OCI-LY7 (cell line): ENCODE data around the gene XAB2. TPM values are rescaled to one million over a fixed set of nuclear protein-coding genes. Genes with fewer than 3 reads are reported as not detected.

ENCODE experiments used
- BruUV-seq: library from RNA; stranded (reverse); fragments of 400-500 nt; replicated peaks from 2 replicates; lab custom pipeline; 2021; lab: Mats Ljungman, UMichigan
- CTCF ChIA-PET: fragments of 300-600 bp; sonication (Branson Sonifier 250); formaldehyde crosslinking; loops from one replicate; lab custom pipeline; 2022; ENCODE audit warnings: antibody characterized with exemption; ENCODE audit not compliant: unreplicated experiment; lab: Charles Lee
- POLR2A ChIA-PET: fragments of 300-600 bp; sonication (Branson Sonifier 250); formaldehyde crosslinking; loops from one replicate; lab custom pipeline; 2022; ENCODE audit warnings: antibody characterized with exemption; lab: Charles Lee
- DNase-seq: peaks from one replicate; pipeline ENCODE4 v3.0.0-alpha.2; 2015; ENCODE audit warnings: low spot score
- H2AFZ ChIP-seq: fragments of 200-600 bp; sonication (generic), shearing (Covaris generic); 2 replicates; pipeline ENCODE4 v1.6.1; 2014; ENCODE audit warnings: mild to moderate bottlenecking, antibody characterized with exemption, low read length, moderate library complexity
- H3K27ac ChIP-seq: fragments of 200-600 bp; sonication (generic); 2 replicates; pipeline ENCODE4 v1.5.1; 2014; ENCODE audit warnings: mixed run types, low read depth, mild to moderate bottlenecking, moderate library complexity, low read length, inconsistent platforms; ENCODE audit not compliant: poor library complexity, severe bottlenecking
- H3K36me3 ChIP-seq: fragments of 200-600 bp; sonication (generic); 2 replicates; pipeline ENCODE4 v1.6.1; 2014; ENCODE audit warnings: mild to moderate bottlenecking, antibody characterized with exemption, low read length, moderate library complexity, mixed read lengths; ENCODE audit not compliant: insufficient read depth
- H3K4me1 ChIP-seq: fragments of 200-600 bp; sonication (generic); 2 replicates; pipeline ENCODE4 v1.5.1; 2014; ENCODE audit warnings: mild to moderate bottlenecking, low read length; ENCODE audit not compliant: insufficient read depth, poor library complexity, severe bottlenecking
- H3K4me2 ChIP-seq: fragments of 200-600 bp; sonication (generic); 2 replicates; pipeline ENCODE4 v1.6.1; 2014; ENCODE audit warnings: mild to moderate bottlenecking, low read length
- H3K4me3 ChIP-seq: fragments of 200-600 bp; sonication (generic); 2 replicates; pipeline ENCODE4 v1.5.1; 2014; ENCODE audit warnings: mild to moderate bottlenecking, low read depth, low read length; ENCODE audit not compliant: poor library complexity, severe bottlenecking
- H3K79me2 ChIP-seq: fragments of 200-600 bp; sonication (generic); 2 replicates; pipeline ENCODE4 v1.6.1; 2016; ENCODE audit warnings: low read depth, mild to moderate bottlenecking, low read length, moderate library complexity, mixed read lengths; ENCODE audit not compliant: insufficient read depth
- H3K9me2 ChIP-seq: fragments of 200-600 bp; sonication (generic); 2 replicates; pipeline ENCODE4 v1.6.1; 2016; ENCODE audit warnings: mild to moderate bottlenecking, low read length, mixed read lengths; ENCODE audit not compliant: insufficient read depth
- H3K9me3 ChIP-seq: fragments of 200-600 bp; sonication (generic); 2 replicates; pipeline ENCODE4 v1.6.1; 2014; ENCODE audit warnings: mild to moderate bottlenecking, mixed run types, low read length, mixed read lengths
- H4K20me1 ChIP-seq: fragments of 200-600 bp; sonication (generic); 2 replicates; pipeline ENCODE4 v1.6.1; 2014; ENCODE audit warnings: mild to moderate bottlenecking, antibody characterized with exemption, low read length, moderate library complexity, mixed read lengths; ENCODE audit not compliant: insufficient read depth
- EZH2phosphoT487 ChIP-seq: fragments of 200-600 bp; sonication (generic); IDR thresholded peaks from 2 replicates; pipeline ENCODE4 v1.6.1; 2018; ENCODE audit warnings: low read depth, borderline replicate concordance, mild to moderate bottlenecking, mixed run types, antibody characterized with exemption, low read length, moderate library complexity, mixed read lengths
- intact Hi-C: fragments of 100-400 bp; cut with micrococcal nuclease; formaldehyde crosslinking; loops from one replicate; pipeline ENCODE4 v1.10.0; 2022; ENCODE audit not compliant: unreplicated experiment
- microRNA-seq: library from miRNA; unstranded; fragments of <30 nt; microRNA quantifications from one replicate; pipeline ENCODE4 v1.2.0, GENCODE V29; 2022; ENCODE audit warnings: borderline replicate concordance
- small RNA-seq: library from RNA; depleted of rRNA; stranded (forward); fragments of <200 nt; gene quantifications from one replicate; pipeline ENCODE3, GENCODE V24; 2014
- total RNA-seq, 2 experiments: library from RNA; depleted of rRNA in 1 of 2; stranded (reverse); fragments of >200 nt in 1 of 2; shearing (Covaris generic) in 1 of 2; gene quantifications; 2 replicates each; pipeline ENCODE4 v1.2.3, GENCODE V29; 2014 to 2022
- TF ChIP-seq, protein P1 (sequence below): fragments of 200-600 bp; sonication (generic); conservative IDR thresholded peaks from 2 replicates; pipeline ENCODE4 v1.5.1; 2014; ENCODE audit warnings: mild to moderate bottlenecking, antibody characterized with exemption, low read length, moderate library complexity, mixed read lengths

The XAB2 gene
- total RNA-seq, 2 experiments from 2014 or later: 36.6 to 39.9 TPM

DNA sequence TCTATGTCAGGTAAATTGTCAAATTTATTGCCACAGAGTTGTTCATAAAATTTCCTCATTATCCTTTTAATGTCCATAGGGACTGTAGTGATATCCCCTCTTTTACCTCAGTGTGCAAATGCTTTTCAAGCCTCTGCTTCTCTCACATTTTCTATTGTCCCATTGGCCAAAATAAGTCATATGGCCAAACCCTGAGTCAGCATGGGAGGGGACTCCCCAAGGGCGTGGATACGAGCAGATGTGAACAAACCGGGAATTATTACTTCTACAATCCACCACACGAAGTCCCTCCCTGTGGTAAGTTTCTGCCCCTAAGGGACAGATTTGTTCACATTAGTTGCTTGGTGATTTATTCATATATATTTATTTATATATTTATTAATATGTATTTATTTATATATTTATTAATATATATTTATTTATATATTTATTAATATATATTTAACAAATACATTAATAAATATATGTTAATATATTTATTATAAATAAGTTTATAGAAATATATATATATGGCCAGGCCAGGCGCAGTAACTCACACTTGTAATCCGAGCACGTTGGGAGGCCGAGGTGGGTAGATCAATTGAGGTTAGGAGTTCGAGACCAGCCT is 53.8 kb downstream of the XAB2 start:
- H3K4me3 ChIP-seq: no peak overlapping the region
- no peaks in the 10 kb centered on the region for H3K79me2 ChIP-seq
- ChIA-PET POLR2A (no interaction called here), CTCF (no interaction called here)
- H3K4me1 ChIP-seq: no peaks in the 10 kb centered on the region
- H3K36me3 ChIP-seq: no peaks in the 10 kb centered on the region
- H3K9me2 ChIP-seq: no peaks in the 10 kb centered on the region
- BruUV-seq: no TSS peak
- H3K27ac ChIP-seq: no peak overlapping the region
- TF ChIP-seq, protein P1, sequence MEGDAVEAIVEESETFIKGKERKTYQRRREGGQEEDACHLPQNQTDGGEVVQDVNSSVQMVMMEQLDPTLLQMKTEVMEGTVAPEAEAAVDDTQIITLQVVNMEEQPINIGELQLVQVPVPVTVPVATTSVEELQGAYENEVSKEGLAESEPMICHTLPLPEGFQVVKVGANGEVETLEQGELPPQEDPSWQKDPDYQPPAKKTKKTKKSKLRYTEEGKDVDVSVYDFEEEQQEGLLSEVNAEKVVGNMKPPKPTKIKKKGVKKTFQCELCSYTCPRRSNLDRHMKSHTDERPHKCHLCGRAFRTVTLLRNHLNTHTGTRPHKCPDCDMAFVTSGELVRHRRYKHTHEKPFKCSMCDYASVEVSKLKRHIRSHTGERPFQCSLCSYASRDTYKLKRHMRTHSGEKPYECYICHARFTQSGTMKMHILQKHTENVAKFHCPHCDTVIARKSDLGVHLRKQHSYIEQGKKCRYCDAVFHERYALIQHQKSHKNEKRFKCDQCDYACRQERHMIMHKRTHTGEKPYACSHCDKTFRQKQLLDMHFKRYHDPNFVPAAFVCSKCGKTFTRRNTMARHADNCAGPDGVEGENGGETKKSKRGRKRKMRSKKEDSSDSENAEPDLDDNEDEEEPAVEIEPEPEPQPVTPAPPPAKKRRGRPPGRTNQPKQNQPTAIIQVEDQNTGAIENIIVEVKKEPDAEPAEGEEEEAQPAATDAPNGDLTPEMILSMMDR: no peak
- TF ChIP-seq EZH2phosphoT487: no peak
- H3K9me3 ChIP-seq: no peaks in the 10 kb centered on the region
- no peak overlapping the region for H2AFZ ChIP-seq
- no peak overlapping the region for H3K4me2 ChIP-seq
- no peaks in the 10 kb centered on the region for H4K20me1 ChIP-seq
- intact Hi-C loops: no loop called here
- DNase-seq: no peak

DNA sequence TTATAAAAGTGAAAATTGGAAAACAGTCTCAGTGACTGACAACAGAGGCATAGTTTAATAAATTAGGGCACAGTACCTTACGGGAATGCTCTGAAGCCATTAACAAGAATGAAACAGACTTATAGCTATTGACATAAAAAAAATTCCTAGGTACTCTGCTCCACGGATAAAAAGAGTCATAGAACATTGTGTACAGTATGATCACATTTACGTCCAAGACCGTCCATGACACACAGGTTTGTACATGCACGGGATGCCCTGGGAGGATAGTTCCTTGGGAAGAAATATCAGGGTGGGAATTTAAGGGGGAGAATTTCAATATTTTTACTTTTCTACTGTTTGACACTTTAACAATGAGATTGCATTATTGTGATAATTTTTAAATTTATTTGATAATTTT is 58.6 kb downstream of the XAB2 start:
- intact Hi-C loops: no loop called here
- H3K36me3 ChIP-seq: no peaks in the 10 kb centered on the region
- no peak for TF ChIP-seq EZH2phosphoT487
- TF ChIP-seq, protein P1: no peak
- H2AFZ ChIP-seq: no peak overlapping the region
- H3K4me3 ChIP-seq: no peak overlapping the region
- H4K20me1 ChIP-seq: no peaks in the 10 kb centered on the region
- BruUV-seq: no TSS peak
- no peaks in the 10 kb centered on the region for H3K9me2 ChIP-seq
- H3K27ac ChIP-seq: no peak overlapping the region
- no peaks in the 10 kb centered on the region for H3K79me2 ChIP-seq
- DNase-seq: no peak
- H3K9me3 ChIP-seq: no peaks in the 10 kb centered on the region
- POLR2A ChIA-PET: interaction anchor here (0.7 kb wide), 1 partner anchor 53 kb away, joined by 4 read pairs; no protein-coding TSS in a partner anchor
- H3K4me1 ChIP-seq: no peaks in the 10 kb centered on the region
- CTCF ChIA-PET: no interaction called here
- H3K4me2 ChIP-seq: no peak overlapping the region

Small RNAs within 50 kb of the gene (microRNA-seq; reads per million reads assigned to microRNA genes)
- gene MIR6792: not detected

Small RNAs within 50 kb of the gene (small RNA-seq; reads per million reads assigned to genes)
- not detected for gene MIR6792

Other genes with a start within 250 kb of the XAB2 start
- not detected in 2 replicates for gene PEX11G, start 140.5 kb downstream of the XAB2 start, total RNA-seq (2014; rRNA removed; shearing (Covaris generic))
- not detected in 2 replicates for gene PEX11G, start 140.5 kb downstream of the XAB2 start, total RNA-seq (2022)
- gene ZNF358, start 113.4 kb downstream of the XAB2 start, total RNA-seq (2014; rRNA removed; shearing (Covaris generic)): not detected in 2 replicates
- gene ZNF358, start 113.4 kb downstream of the XAB2 start, total RNA-seq (2022): not detected in 2 replicates
- 2.4 and 7.8 TPM in 2 replicates for gene MCOLN1, start 106.9 kb downstream of the XAB2 start, total RNA-seq (2014; rRNA removed; shearing (Covaris generic))
- 16.7 and 18.3 TPM in 2 replicates for gene MCOLN1, start 106.9 kb downstream of the XAB2 start, total RNA-seq (2022)
- 50.6 and 54.3 TPM in 2 replicates for gene PNPLA6, start 93.8 kb downstream of the XAB2 start, total RNA-seq (2014; rRNA removed; shearing (Covaris generic))
- 92.4 and 93.0 TPM in 2 replicates for gene PNPLA6, start 93.8 kb downstream of the XAB2 start, total RNA-seq (2022)
- gene CAMSAP3, start 33.7 kb downstream of the XAB2 start, total RNA-seq (2014; rRNA removed; shearing (Covaris generic)): 1.1 and 1.6 TPM in 2 replicates
- 1.9 and 2.8 TPM in 2 replicates for gene CAMSAP3, start 33.7 kb downstream of the XAB2 start, total RNA-seq (2022)
- gene PET100, start 248 bp upstream of the XAB2 start, total RNA-seq (2014; rRNA removed; shearing (Covaris generic)): 48.8 and 65.4 TPM in 2 replicates
- gene PET100, start 248 bp upstream of the XAB2 start, total RNA-seq (2022): 111 and 118 TPM in 2 replicates
- gene PCP2, start 4.2 kb upstream of the XAB2 start, total RNA-seq (2014; rRNA removed; shearing (Covaris generic)): 0.82 TPM in 1 of 2 replicates, not detected in the other
- 2.0 and 2.1 TPM in 2 replicates for gene PCP2, start 4.2 kb upstream of the XAB2 start, total RNA-seq (2022)
- 27.7 and 43.0 TPM in 2 replicates for gene STXBP2, start 7.6 kb upstream of the XAB2 start, total RNA-seq (2014; rRNA removed; shearing (Covaris generic))
- gene STXBP2, start 7.6 kb upstream of the XAB2 start, total RNA-seq (2022): 121 and 138 TPM in 2 replicates
- gene RETN, start 39.5 kb upstream of the XAB2 start, total RNA-seq (2014; rRNA removed; shearing (Covaris generic)): not detected in 2 replicates
- gene RETN, start 39.5 kb upstream of the XAB2 start, total RNA-seq (2022): not detected in 2 replicates
- 0.22 and 0.28 TPM in 2 replicates for gene MCEMP1, start 47.5 kb upstream of the XAB2 start, total RNA-seq (2014; rRNA removed; shearing (Covaris generic))
- gene MCEMP1, start 47.5 kb upstream of the XAB2 start, total RNA-seq (2022): not detected in 2 replicates
- gene TRAPPC5, start 51.3 kb upstream of the XAB2 start, total RNA-seq (2014; rRNA removed; shearing (Covaris generic)): 78.4 and 91.5 TPM in 2 replicates
- 115 and 150 TPM in 2 replicates for gene TRAPPC5, start 51.3 kb upstream of the XAB2 start, total RNA-seq (2022)
- 3.3 and 3.7 TPM in 2 replicates for gene FCER2, start 72.6 kb upstream of the XAB2 start, total RNA-seq (2014; rRNA removed; shearing (Covaris generic))
- 3.9 and 4.6 TPM in 2 replicates for gene FCER2, start 72.6 kb upstream of the XAB2 start, total RNA-seq (2022)
- gene CLEC4G, start 102.6 kb upstream of the XAB2 start, total RNA-seq (2014; rRNA removed; shearing (Covaris generic)): not detected in 2 replicates
- not detected in 2 replicates for gene CLEC4G, start 102.6 kb upstream of the XAB2 start, total RNA-seq (2022)
- not detected in 2 replicates for gene CD209, start 118.0 kb upstream of the XAB2 start, total RNA-seq (2014; rRNA removed; shearing (Covaris generic))
- not detected in 2 replicates for gene CD209, start 118.0 kb upstream of the XAB2 start, total RNA-seq (2022)
- gene CLEC4M, start 133.7 kb upstream of the XAB2 start, total RNA-seq (2014; rRNA removed; shearing (Covaris generic)): not detected in 2 replicates
- not detected in 2 replicates for gene CLEC4M, start 133.7 kb upstream of the XAB2 start, total RNA-seq (2022)
- gene EVI5L, start 200.7 kb upstream of the XAB2 start, total RNA-seq (2014; rRNA removed; shearing (Covaris generic)): 2.7 and 7.4 TPM in 2 replicates
- 5.5 and 5.9 TPM in 2 replicates for gene EVI5L, start 200.7 kb upstream of the XAB2 start, total RNA-seq (2022)
- not detected in 2 replicates for gene PRR36, start 244.8 kb upstream of the XAB2 start, total RNA-seq (2014; rRNA removed; shearing (Covaris generic))
- 0.17 TPM in 1 of 2 replicates, not detected in the other for gene PRR36, start 244.8 kb upstream of the XAB2 start, total RNA-seq (2022)